ENCODE results near the gene FBXL7.

DNA sequence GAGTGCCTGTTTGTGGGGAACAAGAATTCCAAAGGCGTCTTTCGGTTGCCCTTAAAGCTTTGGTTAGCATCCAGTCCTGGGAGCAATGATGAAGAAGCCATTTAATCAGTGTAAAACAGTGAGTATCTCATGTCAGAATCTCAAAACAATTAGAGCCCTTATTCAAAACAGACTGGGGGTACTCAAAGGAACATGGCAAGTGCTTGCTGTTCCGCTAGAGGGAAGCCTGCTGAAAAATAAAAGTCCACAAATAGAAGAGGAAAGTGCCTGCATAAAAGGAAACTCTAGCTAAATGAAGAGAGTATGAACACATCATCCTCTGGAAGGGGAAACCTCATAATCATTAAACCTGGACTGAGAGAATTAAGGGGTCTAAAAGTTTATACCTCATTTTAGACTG is 26.4 kb downstream of the FBXL7 start:
- TF ChIP-seq, protein P1, sequence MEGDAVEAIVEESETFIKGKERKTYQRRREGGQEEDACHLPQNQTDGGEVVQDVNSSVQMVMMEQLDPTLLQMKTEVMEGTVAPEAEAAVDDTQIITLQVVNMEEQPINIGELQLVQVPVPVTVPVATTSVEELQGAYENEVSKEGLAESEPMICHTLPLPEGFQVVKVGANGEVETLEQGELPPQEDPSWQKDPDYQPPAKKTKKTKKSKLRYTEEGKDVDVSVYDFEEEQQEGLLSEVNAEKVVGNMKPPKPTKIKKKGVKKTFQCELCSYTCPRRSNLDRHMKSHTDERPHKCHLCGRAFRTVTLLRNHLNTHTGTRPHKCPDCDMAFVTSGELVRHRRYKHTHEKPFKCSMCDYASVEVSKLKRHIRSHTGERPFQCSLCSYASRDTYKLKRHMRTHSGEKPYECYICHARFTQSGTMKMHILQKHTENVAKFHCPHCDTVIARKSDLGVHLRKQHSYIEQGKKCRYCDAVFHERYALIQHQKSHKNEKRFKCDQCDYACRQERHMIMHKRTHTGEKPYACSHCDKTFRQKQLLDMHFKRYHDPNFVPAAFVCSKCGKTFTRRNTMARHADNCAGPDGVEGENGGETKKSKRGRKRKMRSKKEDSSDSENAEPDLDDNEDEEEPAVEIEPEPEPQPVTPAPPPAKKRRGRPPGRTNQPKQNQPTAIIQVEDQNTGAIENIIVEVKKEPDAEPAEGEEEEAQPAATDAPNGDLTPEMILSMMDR (IDR thresholded peaks at IDR 0.05), result no peak
- TF ChIP-seq POLR2A (IDR thresholded peaks at IDR 0.05) (no peak), POLR2AphosphoS5 (IDR thresholded peaks at IDR 0.05) (no peak), EP300 (IDR thresholded peaks at IDR 0.05) (no peak)

Data from suprapubic skin (tissue), 4 donors.